ENCODE data around the gene COL28A1.

COL28A1 gene

DNA sequence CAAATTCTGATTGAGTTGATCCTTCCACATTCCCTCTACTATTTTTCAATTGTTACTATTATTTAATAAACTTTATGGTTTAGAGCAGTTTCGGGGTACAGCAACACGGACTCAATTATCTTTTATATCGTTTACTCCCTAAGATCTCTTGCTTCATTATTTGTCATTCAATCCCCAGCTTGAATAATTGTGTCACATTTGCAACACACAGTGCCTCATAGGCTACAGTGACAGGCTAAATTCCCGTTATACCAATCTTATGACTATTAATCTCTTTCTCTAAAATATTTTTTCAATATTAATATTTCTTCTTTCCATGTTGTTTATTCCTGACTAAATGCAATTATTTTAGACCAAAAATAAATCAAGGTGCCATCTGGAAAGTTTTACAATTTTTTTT is 4.0 kb upstream of the COL28A1 start:
- H3K4me3 ChIP-seq (ENCODE audit: low read depth, low read length) = no peak overlapping the region
- no peak for DNase-seq (ENCODE audit: low read depth)
- in situ Hi-C loops (cut with HindIII; ENCODE audit: low sequenced_read_pairs) = loop anchor here (10.0 kb wide), 1 partner anchor 115 kb away; no protein-coding TSS in a partner anchor
- TF ChIP-seq, protein P1, sequence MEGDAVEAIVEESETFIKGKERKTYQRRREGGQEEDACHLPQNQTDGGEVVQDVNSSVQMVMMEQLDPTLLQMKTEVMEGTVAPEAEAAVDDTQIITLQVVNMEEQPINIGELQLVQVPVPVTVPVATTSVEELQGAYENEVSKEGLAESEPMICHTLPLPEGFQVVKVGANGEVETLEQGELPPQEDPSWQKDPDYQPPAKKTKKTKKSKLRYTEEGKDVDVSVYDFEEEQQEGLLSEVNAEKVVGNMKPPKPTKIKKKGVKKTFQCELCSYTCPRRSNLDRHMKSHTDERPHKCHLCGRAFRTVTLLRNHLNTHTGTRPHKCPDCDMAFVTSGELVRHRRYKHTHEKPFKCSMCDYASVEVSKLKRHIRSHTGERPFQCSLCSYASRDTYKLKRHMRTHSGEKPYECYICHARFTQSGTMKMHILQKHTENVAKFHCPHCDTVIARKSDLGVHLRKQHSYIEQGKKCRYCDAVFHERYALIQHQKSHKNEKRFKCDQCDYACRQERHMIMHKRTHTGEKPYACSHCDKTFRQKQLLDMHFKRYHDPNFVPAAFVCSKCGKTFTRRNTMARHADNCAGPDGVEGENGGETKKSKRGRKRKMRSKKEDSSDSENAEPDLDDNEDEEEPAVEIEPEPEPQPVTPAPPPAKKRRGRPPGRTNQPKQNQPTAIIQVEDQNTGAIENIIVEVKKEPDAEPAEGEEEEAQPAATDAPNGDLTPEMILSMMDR (IDR thresholded peaks at IDR 0.05; ENCODE audit: low read depth, low read length, missing control alignments) = no peak

DNA sequence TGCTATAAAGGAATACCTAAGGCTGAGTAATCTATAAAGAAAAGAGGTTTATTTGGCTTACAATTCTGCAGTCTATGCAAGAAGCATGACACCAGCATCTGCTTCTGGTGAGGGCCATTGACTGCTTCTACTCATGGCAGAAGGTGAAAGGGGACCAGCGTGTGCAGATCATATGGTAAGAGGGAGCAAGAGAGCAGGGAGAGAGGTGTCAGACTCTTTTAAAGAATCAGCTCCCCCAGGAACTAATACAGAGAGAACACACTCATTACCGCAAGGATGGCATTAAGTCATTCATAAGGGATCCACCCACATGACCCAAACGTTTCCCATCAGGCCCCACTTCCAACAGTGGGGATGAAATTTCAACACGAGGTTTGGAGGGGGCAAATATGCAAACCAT is 3.5 kb upstream of the COL28A1 start:
- TF ChIP-seq, protein P1 (IDR thresholded peaks at IDR 0.05; ENCODE audit: low read depth, low read length, missing control alignments) = no peak
- DNase-seq (ENCODE audit: low read depth) = no peak
- no peak overlapping the region for H3K4me3 ChIP-seq (ENCODE audit: low read depth, low read length)
- in situ Hi-C loops (cut with HindIII; ENCODE audit: low sequenced_read_pairs) = loop anchor here (10.0 kb wide), 1 partner anchor 114 kb away; no protein-coding TSS in a partner anchor

DNA sequence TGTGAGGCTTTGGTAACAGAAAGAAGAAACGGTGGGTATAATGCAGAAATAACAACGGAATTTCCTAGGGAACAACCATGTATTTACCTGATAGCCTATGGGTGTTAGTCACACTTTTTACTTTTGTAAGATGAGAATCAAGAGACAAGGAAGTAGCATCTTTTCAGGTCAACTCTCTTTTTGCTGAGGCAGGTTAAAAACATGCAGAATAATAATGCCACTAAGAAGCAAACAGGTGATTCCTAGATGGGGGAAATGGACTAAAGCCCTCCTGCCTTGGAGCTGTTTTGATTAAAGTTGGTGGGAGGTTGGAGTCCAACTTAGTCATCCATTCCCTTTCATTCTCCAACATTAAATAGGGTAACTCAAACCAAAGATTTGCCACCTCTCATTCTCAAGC is 2.0 kb upstream of the COL28A1 start:
- TF ChIP-seq, protein P1 (IDR thresholded peaks at IDR 0.05; ENCODE audit: low read depth, low read length, missing control alignments) = no peak
- in situ Hi-C loops (cut with HindIII; ENCODE audit: low sequenced_read_pairs) = loop anchor here (10.0 kb wide), 1 partner anchor 113 kb away; no protein-coding TSS in a partner anchor
- H3K4me3 ChIP-seq (ENCODE audit: low read depth, low read length) = no peak overlapping the region
- no peak for DNase-seq (ENCODE audit: low read depth)

DNA sequence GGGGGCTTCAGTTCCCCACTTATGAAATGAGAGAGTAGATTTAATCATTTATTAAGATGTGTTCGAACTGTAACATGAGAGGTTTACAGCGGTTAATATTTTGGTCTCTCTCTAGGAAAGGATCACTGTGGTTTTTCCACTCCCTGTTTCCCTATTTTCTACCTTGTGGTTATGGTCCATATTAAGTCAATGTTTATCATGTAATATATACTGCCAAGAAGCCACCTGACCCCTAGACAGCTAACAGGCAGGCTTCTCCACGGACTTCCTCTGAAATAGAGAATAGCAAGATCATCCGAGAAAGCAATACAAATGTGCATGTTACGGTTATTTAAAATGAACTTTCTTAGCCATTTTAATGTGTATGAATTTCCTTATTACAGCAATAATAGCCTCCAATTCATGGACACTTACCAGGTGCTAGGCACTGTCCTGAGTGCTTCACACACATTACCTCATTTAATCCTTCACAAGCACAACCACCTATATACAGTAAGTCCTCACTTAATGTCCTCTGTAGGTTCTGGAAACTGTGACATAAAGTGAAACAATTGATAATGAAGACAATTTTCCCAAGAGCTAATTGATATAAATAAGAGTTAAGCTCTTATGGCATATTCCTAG is 835 bp upstream of the COL28A1 start:
- no peak overlapping the region for H3K4me3 ChIP-seq (ENCODE audit: low read depth, low read length)
- TF ChIP-seq, protein P1 (IDR thresholded peaks at IDR 0.05; ENCODE audit: low read depth, low read length, missing control alignments) = no peak
- no peak for DNase-seq (ENCODE audit: low read depth)
- in situ Hi-C loops (cut with HindIII; ENCODE audit: low sequenced_read_pairs) = loop anchor here (10.0 kb wide), 1 partner anchor 112 kb away; no protein-coding TSS in a partner anchor

DNA sequence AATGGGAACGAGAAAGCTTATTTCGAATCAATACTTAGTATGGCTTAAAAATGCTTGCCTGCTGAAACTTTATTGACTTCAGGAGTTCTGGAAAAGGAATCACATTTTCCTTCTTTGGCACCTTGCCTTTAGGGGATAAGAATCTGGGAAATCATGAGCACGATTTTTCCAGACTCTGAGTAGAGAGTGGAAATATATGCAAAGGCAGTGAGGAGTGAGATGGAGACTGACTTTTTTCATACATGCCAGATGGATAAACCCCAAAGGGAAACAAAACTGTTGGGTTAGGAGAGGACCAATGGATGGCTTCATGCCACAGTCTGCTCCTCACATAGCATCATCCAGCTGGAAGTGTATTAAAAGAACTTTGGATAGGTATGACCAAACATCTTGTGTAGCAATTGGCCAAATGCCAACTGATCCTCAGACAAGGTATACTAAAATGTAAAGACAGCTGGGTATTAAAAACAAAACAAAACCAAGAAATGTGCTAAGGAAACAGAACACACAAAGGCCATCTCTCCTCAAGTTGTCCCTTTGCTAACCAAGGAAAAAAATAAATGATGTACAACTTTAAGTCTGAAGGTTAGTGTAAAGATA is 1.7 kb downstream of the COL28A1 start:
- TF ChIP-seq, protein P1 (IDR thresholded peaks at IDR 0.05; ENCODE audit: low read depth, low read length, missing control alignments) = no peak
- no peak overlapping the region for H3K4me3 ChIP-seq (ENCODE audit: low read depth, low read length)
- in situ Hi-C loops (cut with HindIII; ENCODE audit: low sequenced_read_pairs) = loop anchor here (10.0 kb wide), 1 partner anchor 109 kb away; no protein-coding TSS in a partner anchor
- DNase-seq (ENCODE audit: low read depth) = no peak

DNA sequence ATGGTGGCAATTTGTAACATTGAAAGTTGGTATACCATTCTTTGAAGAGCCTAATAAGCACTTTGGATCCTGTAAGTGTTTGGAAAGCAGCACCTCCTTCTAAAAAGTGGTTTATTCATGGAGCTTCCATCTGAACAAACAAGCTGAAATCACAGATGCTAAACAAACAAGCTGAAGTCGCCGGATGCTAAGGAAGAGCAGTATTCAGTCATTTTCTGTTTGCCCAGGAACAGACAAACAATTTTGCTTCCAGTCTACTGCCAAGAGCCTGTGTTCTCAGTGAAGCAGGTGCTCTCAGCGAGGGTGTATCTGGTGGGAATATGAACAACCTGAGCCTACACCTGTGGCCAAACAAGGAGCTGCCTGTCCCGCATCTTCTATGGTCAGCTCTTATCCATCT is 6.3 kb downstream of the COL28A1 start:
- in situ Hi-C loops (cut with HindIII; ENCODE audit: low sequenced_read_pairs) = no loop called here
- H3K4me3 ChIP-seq (ENCODE audit: low read depth, low read length) = no peak overlapping the region
- no peak for DNase-seq (ENCODE audit: low read depth)
- TF ChIP-seq, protein P1 (IDR thresholded peaks at IDR 0.05; ENCODE audit: low read depth, low read length, missing control alignments) = no peak

Data from astrocyte of the cerebellum (primary cell).